ENCODE measurements around the gene EI24.
A peak's percentile ranks its signal among the peaks of the same experiment; 100 is the strongest.

The EI24 gene

DNA sequence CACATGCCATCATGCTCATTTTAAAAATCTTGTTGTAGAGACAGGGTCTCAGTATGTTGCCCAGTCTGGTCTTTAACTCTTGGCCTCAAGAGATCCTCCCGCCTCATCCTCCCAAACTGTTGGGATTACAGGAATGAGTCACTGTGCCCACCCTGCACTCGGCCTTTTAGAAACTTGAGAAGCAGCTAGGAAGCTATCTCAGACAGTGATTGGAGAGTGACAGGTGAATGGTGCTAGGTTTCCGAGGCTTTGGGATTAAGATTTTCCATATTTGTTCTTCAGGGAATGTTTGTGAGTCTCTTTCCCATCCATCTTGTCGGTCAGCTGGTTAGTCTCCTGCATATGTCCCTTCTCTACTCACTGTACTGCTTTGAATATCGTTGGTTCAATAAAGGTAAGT lies 10.5 kb downstream of the EI24 start:
- no peak for DNase-seq (ENCODE audit: low spot score)

- DNase-seq (ENCODE audit: low spot score) = peak; percentile 17
Observed at GRCh38 chr11:125583496-125583895, 14.2 kb downstream of the EI24 start.

DNA sequence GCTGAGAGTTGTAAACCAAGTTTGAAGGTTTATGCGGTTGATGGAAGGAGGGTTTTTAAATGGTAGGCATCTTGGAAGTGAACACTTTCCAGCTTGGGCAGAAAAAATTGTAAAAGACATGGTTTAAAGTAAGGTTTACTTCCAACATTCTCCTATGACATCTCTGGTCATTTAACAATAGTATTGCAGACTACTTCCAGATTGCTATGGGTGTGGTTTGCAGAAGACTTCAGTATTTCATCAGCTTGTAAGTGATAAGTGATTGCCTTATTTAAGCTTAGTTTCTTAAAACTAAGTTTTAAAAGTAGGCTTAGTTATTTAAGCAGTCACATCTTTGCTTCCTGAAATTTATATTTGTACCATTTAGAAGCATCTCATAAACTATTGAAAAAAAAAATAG lies 16.2 kb downstream of the EI24 start:
- DNase-seq (ENCODE audit: low spot score) = no peak

GRCh38 chr11:125586623-125587022 lies 17.3 kb downstream of the EI24 start:
- no peak for DNase-seq (ENCODE audit: low spot score)

- DNase-seq (ENCODE audit: low spot score) = no peak
Observed at GRCh38 chr11:125587480-125587879, 18.2 kb downstream of the EI24 start.

DNA sequence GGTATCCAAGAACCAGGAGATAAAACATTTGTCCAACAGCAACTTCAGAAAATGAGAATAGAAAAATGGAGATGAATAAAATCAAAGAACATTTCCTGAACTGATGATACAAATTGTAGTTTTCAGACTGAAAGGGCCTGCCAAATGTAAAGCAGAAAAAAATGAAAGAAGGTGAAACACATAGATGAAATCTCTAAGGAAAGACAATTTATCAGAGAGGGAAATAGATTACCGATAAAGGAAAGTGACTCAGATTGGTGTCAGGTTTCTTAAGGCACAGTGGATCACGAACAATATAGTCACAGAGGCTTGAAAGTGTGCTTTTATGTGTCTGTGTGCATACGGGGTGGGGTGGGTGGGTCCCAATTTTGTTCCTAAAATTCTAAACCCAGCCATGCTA lies 19.2 kb downstream of the EI24 start:
- DNase-seq (ENCODE audit: low spot score) = no peak

DNA sequence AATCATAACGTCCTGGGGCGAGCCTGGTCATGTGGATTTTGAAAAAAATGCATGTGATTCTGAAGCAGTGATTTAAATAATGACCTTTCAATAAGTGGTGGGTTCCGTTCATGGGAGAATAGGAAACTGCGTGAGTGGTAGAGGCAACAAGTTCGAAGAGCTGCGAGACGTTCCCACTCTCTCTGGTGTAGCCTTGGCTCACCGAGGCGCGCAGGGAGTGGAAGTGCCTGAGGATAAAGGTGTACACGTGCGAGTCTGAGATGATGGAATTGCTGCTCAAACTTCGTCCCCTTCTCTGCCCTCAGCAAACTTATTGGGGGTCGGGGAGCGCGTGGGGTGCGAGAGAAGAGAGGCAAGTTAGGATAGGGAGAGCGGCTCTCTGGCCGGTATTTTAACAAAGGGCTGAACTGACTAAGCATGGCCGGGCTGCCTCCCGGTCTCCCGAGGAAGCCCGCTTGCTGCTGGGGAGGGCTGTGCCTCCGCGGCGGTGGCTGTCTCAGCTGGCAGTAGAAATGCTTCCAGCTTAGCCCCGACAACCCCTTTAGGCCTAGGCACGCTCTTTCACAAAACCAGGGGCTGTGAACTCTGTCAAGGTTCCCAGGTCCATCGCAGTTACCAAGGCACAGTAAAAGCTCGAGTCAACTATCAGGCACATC lies 22.5 kb downstream of the EI24 start:
- no peak for DNase-seq (ENCODE audit: low spot score)

DNA sequence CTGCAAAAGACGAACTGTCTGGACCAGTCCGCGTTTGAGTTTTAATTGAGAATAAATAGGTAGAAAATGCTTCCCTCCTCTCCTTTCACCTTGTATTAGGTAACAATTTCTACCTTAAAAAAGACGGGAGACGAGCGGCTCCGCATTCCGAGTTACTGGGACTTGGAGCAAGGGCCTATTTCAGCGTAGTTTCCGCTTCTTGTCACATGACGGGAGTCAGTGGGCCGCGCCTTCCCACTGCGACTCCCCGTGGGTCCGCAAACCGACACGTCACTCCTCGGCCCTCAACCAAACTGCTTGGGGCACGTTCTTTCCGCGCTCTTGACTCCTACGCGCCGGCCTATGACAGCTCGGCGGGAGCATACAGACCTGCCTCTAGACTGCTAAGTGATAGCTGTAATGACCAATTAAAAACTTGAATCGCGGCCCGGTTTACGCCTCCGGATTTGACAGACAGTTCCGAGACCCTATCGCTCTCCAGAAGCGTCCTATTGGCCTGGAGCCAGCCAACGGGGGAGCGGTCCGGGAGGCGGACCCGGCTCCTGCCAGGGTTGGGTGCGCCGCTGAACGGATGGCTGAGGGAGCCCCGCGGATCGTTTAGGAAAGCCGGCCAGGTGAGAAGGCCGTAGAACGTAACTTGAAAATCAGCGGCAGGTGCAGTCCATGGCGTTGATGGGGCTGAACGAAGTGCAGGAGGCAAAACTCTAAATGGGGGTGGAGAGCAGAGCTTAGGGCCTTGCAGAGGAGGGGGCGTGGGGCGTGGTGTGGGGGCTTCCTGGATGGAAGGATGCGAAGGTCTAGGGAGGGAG lies 23.2 kb downstream of the EI24 start, which contains the start of gene STT3A:
Gene STT3A, plus strand, starts transcription at position 548 of the 809 bp plus-strand sequence. CDS start 3,064 bp downstream, outside the sequence.
- DNase-seq (ENCODE audit: low spot score) = peak; percentile 100

DNA sequence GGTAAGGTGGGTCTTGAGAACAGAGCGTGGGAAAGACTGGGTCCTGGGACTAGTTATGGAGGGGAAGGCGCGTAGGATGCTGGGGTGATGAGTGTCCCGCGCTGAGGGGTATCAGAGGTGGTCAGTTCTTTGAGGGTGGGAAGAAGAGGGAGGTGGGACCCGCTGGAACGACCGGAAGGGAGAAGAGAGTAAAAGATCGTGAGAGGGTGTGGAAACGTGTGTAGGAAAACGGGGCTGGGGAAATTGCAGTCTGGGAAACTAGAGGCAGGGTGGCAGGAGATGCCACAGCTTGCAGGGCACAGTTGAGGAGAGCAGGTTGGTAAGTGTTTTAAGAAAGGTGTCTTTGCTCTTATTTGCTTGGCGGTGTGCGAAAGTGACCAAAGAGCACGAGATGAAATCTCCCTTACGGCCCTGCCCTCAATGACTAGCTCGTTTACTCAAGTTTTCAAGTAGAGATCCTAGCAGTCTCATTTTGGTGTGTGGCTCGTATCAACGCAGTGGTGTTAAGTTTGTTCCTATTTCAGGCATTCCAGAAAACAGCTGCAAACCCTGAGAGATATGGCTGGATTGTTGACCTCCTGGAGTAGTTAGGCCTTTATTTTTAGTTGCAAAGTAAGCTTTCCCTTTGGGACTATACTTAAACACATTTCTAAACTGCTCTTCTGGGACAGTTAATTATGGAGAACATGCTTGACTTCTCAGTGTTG lies 24.0 kb downstream of the EI24 start:
- no peak for DNase-seq (ENCODE audit: low spot score)

- no peak for DNase-seq (ENCODE audit: low spot score)
Observed at GRCh38 chr11:125594958-125595357, 25.7 kb downstream of the EI24 start.

GRCh38 chr11:125600663-125601062 lies 31.4 kb downstream of the EI24 start:
- DNase-seq (ENCODE audit: low spot score) = no peak

- DNase-seq (ENCODE audit: low spot score) = no peak
Observed at GRCh38 chr11:125603207-125603606, 33.9 kb downstream of the EI24 start.

GRCh38 chr11:125605417-125605816 lies 36.1 kb downstream of the EI24 start:
- no peak for DNase-seq (ENCODE audit: low spot score)

- DNase-seq (ENCODE audit: low spot score) = no peak
Observed at GRCh38 chr11:125609545-125609944, 40.3 kb downstream of the EI24 start.

GRCh38 chr11:125618383-125618782 lies 49.1 kb downstream of the EI24 start:
- no peak for DNase-seq (ENCODE audit: low spot score)

DNA sequence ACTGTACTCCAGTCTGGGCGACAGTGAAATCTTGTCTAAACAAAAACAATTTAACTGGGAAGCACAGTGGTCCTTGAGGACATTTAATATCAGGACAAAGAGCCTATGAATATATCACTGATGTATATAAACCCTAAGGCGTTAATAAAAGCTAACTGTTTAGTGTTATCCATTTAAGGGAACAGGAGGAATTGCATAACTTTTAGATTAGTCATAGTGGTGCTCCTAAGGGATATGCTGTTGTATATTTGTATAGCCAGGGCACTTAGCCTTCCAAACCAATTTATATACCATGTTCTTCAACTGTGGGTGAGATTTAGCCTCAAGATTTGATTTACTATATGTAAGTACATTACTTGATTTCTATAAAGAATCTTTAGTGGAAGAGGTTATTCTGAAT lies 52.7 kb downstream of the EI24 start:
- no peak for DNase-seq (ENCODE audit: low spot score)

DNA sequence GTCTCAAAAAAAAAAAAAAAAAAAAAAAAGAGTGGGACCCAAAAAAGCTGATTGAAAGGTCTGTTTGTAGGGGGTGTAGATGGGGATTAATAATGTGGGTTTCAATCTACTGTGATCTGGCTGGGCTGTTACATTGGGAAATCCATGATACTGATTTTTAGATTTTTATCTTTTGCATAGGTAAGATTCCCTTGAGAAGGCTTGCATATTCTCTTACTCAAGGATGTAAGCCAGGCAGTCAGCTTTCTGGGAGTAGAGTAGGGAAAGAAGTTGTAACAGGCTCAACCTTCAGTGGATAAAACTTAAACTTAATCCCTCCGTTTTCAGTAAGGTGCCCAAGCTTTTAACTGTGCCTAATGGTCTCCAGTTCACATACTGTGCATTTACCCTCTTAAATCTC lies 53.8 kb downstream of the EI24 start:
- DNase-seq (ENCODE audit: low spot score) = no peak

- no peak for DNase-seq (ENCODE audit: low spot score)
Observed at GRCh38 chr11:125624756-125625213, 55.5 kb downstream of the EI24 start, which contains the start of gene CHEK1. CHEK1 (plus strand) TSS chr11:125625163; CDS start chr11:125626769, 1,606 bp downstream.

GRCh38 chr11:125625225-125625629 lies 56.0 kb downstream of the EI24 start:
- no peak for DNase-seq (ENCODE audit: low spot score)

- DNase-seq (ENCODE audit: low spot score) = peak; percentile 86
Observed at GRCh38 chr11:125625630-125626287, 56.5 kb downstream of the EI24 start.

- DNase-seq (ENCODE audit: low spot score) = peak; percentile 9
Observed at GRCh38 chr11:125626288-125626950, 57.1 kb downstream of the EI24 start.

Data from putamen (tissue), 1 donor.